ENCODE data around the gene TNFRSF18. TPM values are rescaled to one million over a fixed set of nuclear protein-coding genes. Genes with fewer than 3 reads are reported as not detected.

TNFRSF18 gene
- polyA plus RNA-seq, 1 donor (not counting 4 experiments of a cell fraction or from before 2014, with no cell fraction given): 0.21 TPM

- H3K27ac ChIP-seq (ENCODE audit: control insufficient read depth, insufficient read depth, low read length): no peak overlapping the region
- no peak overlapping the region for H3K9ac ChIP-seq (ENCODE audit: control insufficient read depth, extremely low read depth, insufficient read depth, low read length)
- dilution Hi-C loops (cut with MboI; ENCODE audit: extremely low pct_ligation_motif_present, low sequenced_read_pairs): no loop called here
- FAIRE-seq (no peak), DNase-seq (ENCODE audit: low read depth, low spot score) (no peak)
- no peaks in the 10 kb centered on the region for H3K9me1 ChIP-seq (ENCODE audit: control insufficient read depth, extremely low read depth, insufficient read depth, low read length)
- H2AFZ ChIP-seq (ENCODE audit: control insufficient read depth, low read length): no peak overlapping the region
- TF ChIP-seq CTCF (optimal IDR thresholded peaks at IDR 0.05 in 1 of 3, IDR thresholded peaks at IDR 0.05 in 1 of 3, conservative IDR thresholded peaks at IDR 0.05 in 1 of 3; ENCODE audit: extremely low read depth in 1 of 3, insufficient read depth in 2 of 3, low read length in 3 of 3): no peak
- TF ChIP-seq EZH2 (IDR thresholded peaks at IDR 0.05; ENCODE audit: low read length): no peak
- peaks cover 2% of the 10 kb centered on the region for H3K9me3 ChIP-seq (ENCODE audit: control insufficient read depth, low read depth, low read length)
- no peaks in the 10 kb centered on the region for H4K20me1 ChIP-seq (ENCODE audit: control insufficient read depth, extremely low read depth, insufficient read depth, low read length)
- no peaks in the 10 kb centered on the region for H3K4me1 ChIP-seq (ENCODE audit: control insufficient read depth, extremely low read depth, insufficient read depth, low read length)
- no peak overlapping the region for H3K4me3 ChIP-seq (ENCODE audit: control insufficient read depth in 2 of 3, extremely low read depth in 1 of 3, insufficient read depth in 2 of 3, low read depth in 1 of 3, low read length in 3 of 3)
- H3K27me3 ChIP-seq (ENCODE audit: control insufficient read depth, extremely low read depth, insufficient read depth, low read length): no peaks in the 10 kb centered on the region
- H3K79me2 ChIP-seq (ENCODE audit: control insufficient read depth, insufficient read depth, low read length): no peaks in the 10 kb centered on the region
- no peak overlapping the region for H3K4me2 ChIP-seq (ENCODE audit: control insufficient read depth, extremely low read depth, insufficient read depth, low read depth, low read length)
- H3K36me3 ChIP-seq (ENCODE audit: control insufficient read depth in 2 of 2, extremely low read depth in 1 of 2, insufficient read depth in 2 of 2, low read length in 2 of 2): no peaks in the 10 kb centered on the region
Measured at GRCh38 chr1:1191734-1192133, 14.7 kb downstream of the TNFRSF18 start.

- H3K27ac ChIP-seq (ENCODE audit: control insufficient read depth, insufficient read depth, low read length): no peak overlapping the region
- no peak for TF ChIP-seq CTCF (optimal IDR thresholded peaks at IDR 0.05 in 1 of 3, IDR thresholded peaks at IDR 0.05 in 1 of 3, conservative IDR thresholded peaks at IDR 0.05 in 1 of 3; ENCODE audit: extremely low read depth in 1 of 3, insufficient read depth in 2 of 3, low read length in 3 of 3)
- no peak for TF ChIP-seq EZH2 (IDR thresholded peaks at IDR 0.05; ENCODE audit: low read length)
- dilution Hi-C loops (cut with MboI; ENCODE audit: extremely low pct_ligation_motif_present, low sequenced_read_pairs): no loop called here
- no peaks in the 10 kb centered on the region for H3K36me3 ChIP-seq (ENCODE audit: control insufficient read depth in 2 of 2, extremely low read depth in 1 of 2, insufficient read depth in 2 of 2, low read length in 2 of 2)
- H3K9ac ChIP-seq (ENCODE audit: control insufficient read depth, extremely low read depth, insufficient read depth, low read length): no peak overlapping the region
- peaks cover 2% of the 10 kb centered on the region for H3K9me3 ChIP-seq (ENCODE audit: control insufficient read depth, low read depth, low read length)
- H3K27me3 ChIP-seq (ENCODE audit: control insufficient read depth, extremely low read depth, insufficient read depth, low read length): peaks cover 7% of the 10 kb centered on the region
- FAIRE-seq (no peak), DNase-seq (ENCODE audit: low read depth, low spot score) (no peak)
- H3K4me2 ChIP-seq (ENCODE audit: control insufficient read depth, extremely low read depth, insufficient read depth, low read depth, low read length): no peak overlapping the region
- no peaks in the 10 kb centered on the region for H3K9me1 ChIP-seq (ENCODE audit: control insufficient read depth, extremely low read depth, insufficient read depth, low read length)
- H3K79me2 ChIP-seq (ENCODE audit: control insufficient read depth, insufficient read depth, low read length): no peaks in the 10 kb centered on the region
- no peak overlapping the region for H3K4me3 ChIP-seq (ENCODE audit: control insufficient read depth in 2 of 3, extremely low read depth in 1 of 3, insufficient read depth in 2 of 3, low read depth in 1 of 3, low read length in 3 of 3)
- no peak overlapping the region for H2AFZ ChIP-seq (ENCODE audit: control insufficient read depth, low read length)
- H4K20me1 ChIP-seq (ENCODE audit: control insufficient read depth, extremely low read depth, insufficient read depth, low read length): no peaks in the 10 kb centered on the region
- no peaks in the 10 kb centered on the region for H3K4me1 ChIP-seq (ENCODE audit: control insufficient read depth, extremely low read depth, insufficient read depth, low read length)
Measured at GRCh38 chr1:1189111-1189510, 17.3 kb downstream of the TNFRSF18 start.

Data from keratinocyte (primary cell).